Measurements from ENCODE around the gene CCNQ.

Gene CCNQ

GRCh38 chrX:153639177-153640044 is 40.5 kb upstream of the CCNQ start:
- Histone ChIP-seq H3K79me2 (no peaks in the 10 kb centered on the region), H3K36me3 (ENCODE audit: control insufficient read depth, insufficient read depth, low read length) (no peaks in the 10 kb centered on the region), H2AFZ (no peak overlapping the region), H3K9ac (no peak overlapping the region), H3K27ac (no peak overlapping the region), H3K4me2 (ENCODE audit: low read length) (no peak overlapping the region), H3K27me3 (ENCODE audit: control insufficient read depth, insufficient read depth, low read length) (no peaks in the 10 kb centered on the region), H3K4me1 (no peaks in the 10 kb centered on the region), H3K9me3 (ENCODE audit: control insufficient read depth, low read length) (no peaks in the 10 kb centered on the region), H3K4me3 (ENCODE audit: low read depth, low read length) (no peak overlapping the region)
- no peak for TF ChIP-seq CTCF (IDR thresholded peaks at IDR 0.05)

GRCh38 chrX:153638436-153639176 is 39.7 kb upstream of the CCNQ start:
- H3K27ac ChIP-seq: no peak overlapping the region
- no peak overlapping the region for H3K4me2 ChIP-seq (ENCODE audit: low read length)
- H3K36me3 ChIP-seq (ENCODE audit: control insufficient read depth, insufficient read depth, low read length): no peaks in the 10 kb centered on the region
- H3K9me3 ChIP-seq (ENCODE audit: control insufficient read depth, low read length): no peaks in the 10 kb centered on the region
- TF ChIP-seq CTCF (IDR thresholded peaks at IDR 0.05): no peak
- no peak overlapping the region for H2AFZ ChIP-seq
- H3K4me3 ChIP-seq (ENCODE audit: low read depth, low read length): no peak overlapping the region
- H3K79me2 ChIP-seq: no peaks in the 10 kb centered on the region
- H3K27me3 ChIP-seq (ENCODE audit: control insufficient read depth, insufficient read depth, low read length): no peaks in the 10 kb centered on the region
- H3K4me1 ChIP-seq: no peaks in the 10 kb centered on the region
- no peak overlapping the region for H3K9ac ChIP-seq

GRCh38 chrX:153638041-153638371 is 39.1 kb upstream of the CCNQ start:
- H2AFZ ChIP-seq: no peak overlapping the region
- no peaks in the 10 kb centered on the region for H3K79me2 ChIP-seq
- no peak overlapping the region for H3K9ac ChIP-seq
- no peak overlapping the region for H3K4me2 ChIP-seq (ENCODE audit: low read length)
- TF ChIP-seq CTCF (IDR thresholded peaks at IDR 0.05): no peak
- H3K27ac ChIP-seq: no peak overlapping the region
- H3K9me3 ChIP-seq (ENCODE audit: control insufficient read depth, low read length): no peaks in the 10 kb centered on the region
- no peaks in the 10 kb centered on the region for H3K36me3 ChIP-seq (ENCODE audit: control insufficient read depth, insufficient read depth, low read length)
- no peak overlapping the region for H3K4me3 ChIP-seq (ENCODE audit: low read depth, low read length)
- no peaks in the 10 kb centered on the region for H3K4me1 ChIP-seq
- H3K27me3 ChIP-seq (ENCODE audit: control insufficient read depth, insufficient read depth, low read length): no peaks in the 10 kb centered on the region

GRCh38 chrX:153637121-153638040 is 38.4 kb upstream of the CCNQ start:
- H3K36me3 ChIP-seq (ENCODE audit: control insufficient read depth, insufficient read depth, low read length): no peaks in the 10 kb centered on the region
- no peak overlapping the region for H2AFZ ChIP-seq
- no peaks in the 10 kb centered on the region for H3K79me2 ChIP-seq
- H3K4me2 ChIP-seq (ENCODE audit: low read length): no peak overlapping the region
- H3K27ac ChIP-seq: no peak overlapping the region
- TF ChIP-seq CTCF (IDR thresholded peaks at IDR 0.05): no peak
- H3K9me3 ChIP-seq (ENCODE audit: control insufficient read depth, low read length): no peaks in the 10 kb centered on the region
- no peaks in the 10 kb centered on the region for H3K27me3 ChIP-seq (ENCODE audit: control insufficient read depth, insufficient read depth, low read length)
- H3K4me3 ChIP-seq (ENCODE audit: low read depth, low read length): no peak overlapping the region
- no peak overlapping the region for H3K9ac ChIP-seq
- no peaks in the 10 kb centered on the region for H3K4me1 ChIP-seq
